Limb (tissue), 2 donors: ENCODE data around the gene ARMC3.
"Not testable (repeated sequence)": the region's sequence is repeated elsewhere in the genome, so short reads cannot be mapped to it uniquely, and the experiment has no call there.

ENCODE experiments used
- DNase-seq, 2 donors: peaks; one replicate each; pipeline ENCODE4 v3.0.0-alpha.2; 2016; ENCODE audit errors: extremely low spot score in 2 of 2

ARMC3 gene

GRCh38 chr10:22925088-22925487 lies 2.8 kb upstream of the ARMC3 start:
- no peak for DNase-seq

- no peak for DNase-seq
Observed at GRCh38 chr10:22927166-22927565, 687 bp upstream of the ARMC3 start.

- DNase-seq = not testable (repeated sequence)
Observed at GRCh38 chr10:22929053-22929452, 1.2 kb downstream of the ARMC3 start.

GRCh38 chr10:22931948-22932347 lies 4.1 kb downstream of the ARMC3 start:
- no peak for DNase-seq

GRCh38 chr10:22932626-22933370 lies 4.9 kb downstream of the ARMC3 start:
- DNase-seq = no peak

GRCh38 chr10:22934726-22935125 lies 6.9 kb downstream of the ARMC3 start:
- no peak for DNase-seq

- no peak for DNase-seq
Observed at GRCh38 chr10:22942437-22942836, 14.6 kb downstream of the ARMC3 start.

- no peak for DNase-seq
Observed at GRCh38 chr10:22945934-22946673, 18.3 kb downstream of the ARMC3 start.

- no peak for DNase-seq
Observed at GRCh38 chr10:22954970-22955369, 27.1 kb downstream of the ARMC3 start.

GRCh38 chr10:22958338-22958737 lies 30.5 kb downstream of the ARMC3 start:
- no peak for DNase-seq

GRCh38 chr10:22959292-22959691 lies 31.4 kb downstream of the ARMC3 start:
- no peak for DNase-seq

- DNase-seq = no peak
Observed at GRCh38 chr10:22959950-22960349, 32.1 kb downstream of the ARMC3 start.

- no peak for DNase-seq
Observed at GRCh38 chr10:22962817-22963216, 35.0 kb downstream of the ARMC3 start.

- no peak for DNase-seq
Observed at GRCh38 chr10:22969704-22970103, 41.9 kb downstream of the ARMC3 start.

GRCh38 chr10:22976534-22976933 lies 48.7 kb downstream of the ARMC3 start:
- no peak for DNase-seq

GRCh38 chr10:22977751-22978150 lies 49.9 kb downstream of the ARMC3 start:
- DNase-seq = no peak

- no peak for DNase-seq
Observed at GRCh38 chr10:22978287-22978686, 50.4 kb downstream of the ARMC3 start.

- DNase-seq = no peak
Observed at GRCh38 chr10:22978918-22979317, 51.1 kb downstream of the ARMC3 start.

- no peak for DNase-seq
Observed at GRCh38 chr10:22980822-22981221, 53.0 kb downstream of the ARMC3 start.

GRCh38 chr10:22984066-22984465 lies 56.2 kb downstream of the ARMC3 start:
- no peak for DNase-seq

GRCh38 chr10:22986771-22987542 lies 59.1 kb downstream of the ARMC3 start:
- DNase-seq = peak in 1 of 2 donors; percentile 72
